Small intestine (tissue), 7 donors: ENCODE data around the gene SFMBT1. TPM values are rescaled to one million over a fixed set of nuclear protein-coding genes. Genes with fewer than 3 reads are reported as not detected.
"Not testable (repeated sequence)": the region's sequence is repeated elsewhere in the genome, so short reads cannot be mapped to it uniquely, and the experiment has no call there.

ENCODE experiments used
- DNase-seq, 2 donors: peaks; one replicate each; pipeline versions ENCODE4 v3.0.0 to v3.0.0-alpha.2; 2013
- FAIRE-seq: peaks from 2 replicates; lab custom pipeline; 2012; peaks lifted over from hg19 to GRCh38; lab: Jason Lieb, UNC
- H3K27ac ChIP-seq, 3 donors: one replicate each; pipeline ENCODE4 v1.5.1; 2013; ENCODE audit warnings: low read length in 2 of 3, mild to moderate bottlenecking in 2 of 3, control low read depth in 1 of 3, inconsistent platforms in 1 of 3, low read depth in 1 of 3, moderate library complexity in 1 of 3
- H3K27me3 ChIP-seq, 3 donors: one replicate each; pipeline ENCODE4 v1.6.1; 2013; ENCODE audit warnings: low read length in 3 of 3, inconsistent platforms in 1 of 3; ENCODE audit not compliant: control insufficient read depth in 3 of 3, insufficient read depth in 3 of 3
- H3K36me3 ChIP-seq, 3 donors: one replicate each; pipeline ENCODE4 v1.6.1; 2013; ENCODE audit warnings: low read length in 3 of 3, inconsistent platforms in 1 of 3, low read depth in 1 of 3, mild to moderate bottlenecking in 1 of 3, moderate library complexity in 1 of 3; ENCODE audit not compliant: control insufficient read depth in 3 of 3, insufficient read depth in 2 of 3
- H3K4me1 ChIP-seq, 3 donors: one replicate each; pipeline ENCODE4 v1.6.1; 2013; ENCODE audit warnings: low read length in 2 of 3, inconsistent platforms in 1 of 3, low read depth in 1 of 3, mild to moderate bottlenecking in 1 of 3, moderate library complexity in 1 of 3; ENCODE audit not compliant: control insufficient read depth in 3 of 3, insufficient read depth in 2 of 3
- H3K4me3 ChIP-seq, 3 donors: one replicate each; pipeline ENCODE4 v1.5.1; 2013; ENCODE audit warnings: low read length in 3 of 3, control low read depth in 1 of 3, inconsistent platforms in 1 of 3, low read depth in 1 of 3, mild to moderate bottlenecking in 1 of 3, moderate library complexity in 1 of 3
- H3K9me3 ChIP-seq, 2 donors: one replicate each; pipeline ENCODE4 v1.6.1; 2013; ENCODE audit warnings: low read depth in 1 of 2, low read length in 1 of 2; ENCODE audit not compliant: control insufficient read depth in 2 of 2, insufficient read depth in 1 of 2
- WGBS, 3 donors: extraction: QIAGEN DNeasy Blood & Tissue Kit; methylation state at CpG; one replicate each; pipeline ENCODE4 v1.1.7; 2013; 5-methylcytosine and 5-hydroxymethylcytosine counted together
- polyA plus RNA-seq, 4 donors: library from polyadenylated mRNA; stranded (reverse) in 3 of 4; unstranded in 1 of 4; fragments of 200-250 nt in 3 of 4; fragments of 120-200 nt in 1 of 4; gene quantifications; one replicate each; pipeline versions ENCODE4 v1.2.1 to v1.2.3, GENCODE V29; 2013
- donor health status: healthy with polysubstance abuse.
- donor health status: control.
- donor health status: control.
- donor health status: Bipolar disorder and iron deficiency.
- donor health status: healthy.

The SFMBT1 gene
- polyA plus RNA-seq, 4 donors, result 2.5 to 19.3 (median 4.3) TPM

- no peaks in the 10 kb centered on the region for H3K9me3 ChIP-seq
- no peak overlapping the region for H3K27ac ChIP-seq
- H3K4me1 ChIP-seq, result peaks cover 0 to 21% (median 3%) of the 10 kb centered on the region in 3 donors
- H3K36me3 ChIP-seq, result peaks cover 0 to 1% (median 0%) of the 10 kb centered on the region in 3 donors
- no peaks in the 10 kb centered on the region for H3K27me3 ChIP-seq
- DNase-seq (no peak), FAIRE-seq (no peak)
- WGBS, 3 donors, result 79 to 86% (median 82%) methylated on average over 4 of the region's 4 CpGs
- no peak overlapping the region for H3K4me3 ChIP-seq
Observed at GRCh38 chr3:53069422-53070068, 23.7 kb upstream of the SFMBT1 start.

- Histone ChIP-seq H3K4me3 (no peak overlapping the region), H3K4me1 (peaks cover 0 to 13% (median 3%) of the 10 kb centered on the region in 3 donors), H3K27me3 (no peaks in the 10 kb centered on the region), H3K9me3 (no peaks in the 10 kb centered on the region), H3K36me3 (no peaks in the 10 kb centered on the region), H3K27ac (no peak overlapping the region)
- DNase-seq, result no peak
- FAIRE-seq, result no peak
- WGBS, 3 donors, result 82 to 94% (median 93%) methylated on average over 3 of the region's 3 CpGs
Observed at GRCh38 chr3:53068176-53068575, 22.3 kb upstream of the SFMBT1 start.

GRCh38 chr3:53067567-53067966 lies 21.7 kb upstream of the SFMBT1 start:
- FAIRE-seq (no peak), DNase-seq (no peak)
- H3K4me1 ChIP-seq, result peaks cover 0 to 12% (median 3%) of the 10 kb centered on the region in 3 donors
- 54 to 58% (median 54%) methylated on average over 3 of the region's 3 CpGs for WGBS, 3 donors
- H3K9me3 ChIP-seq, result no peaks in the 10 kb centered on the region
- H3K4me3 ChIP-seq, result no peak overlapping the region
- no peaks in the 10 kb centered on the region for H3K27me3 ChIP-seq
- no peaks in the 10 kb centered on the region for H3K36me3 ChIP-seq
- no peak overlapping the region for H3K27ac ChIP-seq

GRCh38 chr3:53065841-53066480 lies 20.1 kb upstream of the SFMBT1 start:
- Histone ChIP-seq H3K36me3 (no peaks in the 10 kb centered on the region), H3K4me3 (no peak overlapping the region), H3K27me3 (no peaks in the 10 kb centered on the region), H3K4me1 (peaks cover 0 to 7% (median 0%) of the 10 kb centered on the region in 3 donors), H3K27ac (no peak overlapping the region), H3K9me3 (no peaks in the 10 kb centered on the region)
- WGBS, 3 donors, result 89 to 91% (median 89%) methylated on average over 7 of the region's 7 CpGs
- DNase-seq (no peak), FAIRE-seq (no peak)

- H3K9me3 ChIP-seq, result no peaks in the 10 kb centered on the region
- 84 to 94% (median 90%) methylated on average over 2 of the region's 2 CpGs for WGBS, 3 donors
- DNase-seq (no peak), FAIRE-seq (no peak)
- H3K36me3 ChIP-seq, result no peaks in the 10 kb centered on the region
- H3K4me1 ChIP-seq, result peaks cover 0 to 6% (median 0%) of the 10 kb centered on the region in 3 donors
- no peak overlapping the region for H3K27ac ChIP-seq
- no peak overlapping the region for H3K4me3 ChIP-seq
- H3K27me3 ChIP-seq, result no peaks in the 10 kb centered on the region
Observed at GRCh38 chr3:53062905-53063304, 17.0 kb upstream of the SFMBT1 start.

GRCh38 chr3:53056442-53056841 lies 10.6 kb upstream of the SFMBT1 start:
- no peaks in the 10 kb centered on the region for H3K36me3 ChIP-seq
- no peak overlapping the region for H3K4me3 ChIP-seq
- H3K27me3 ChIP-seq, result no peaks in the 10 kb centered on the region
- no peak for FAIRE-seq
- DNase-seq, result peak in 1 of 2 donors; percentile 19
- no peaks in the 10 kb centered on the region for H3K9me3 ChIP-seq
- H3K4me1 ChIP-seq, result no peaks in the 10 kb centered on the region
- H3K27ac ChIP-seq, result no peak overlapping the region
- WGBS, 3 donors, result 92 to 94% (median 94%) methylated on average over 2 of the region's 2 CpGs

- H3K4me1 ChIP-seq, H3K36me3 ChIP-seq, DNase-seq, H3K27ac ChIP-seq, H3K9me3 ChIP-seq, H3K27me3 ChIP-seq, FAIRE-seq, H3K4me3 ChIP-seq: not testable (repeated sequence)
- WGBS, 3 donors, result 78 to 81% (median 79%) methylated on average over 7 of the region's 7 CpGs
Observed at GRCh38 chr3:53054233-53054632, 8.4 kb upstream of the SFMBT1 start.

- WGBS, 3 donors, result 20 to 72% (median 25%) methylated on average over 2 of the region's 2 CpGs
- H3K9me3 ChIP-seq, result no peaks in the 10 kb centered on the region
- no peak overlapping the region for H3K4me3 ChIP-seq
- no peak overlapping the region for H3K27ac ChIP-seq
- H3K4me1 ChIP-seq, result no peaks in the 10 kb centered on the region
- peak in 1 of 2 donors; percentile 25 for DNase-seq
- H3K36me3 ChIP-seq, result no peaks in the 10 kb centered on the region
- H3K27me3 ChIP-seq, result no peaks in the 10 kb centered on the region
- no peak for FAIRE-seq
Observed at GRCh38 chr3:53051929-53052328, 6.1 kb upstream of the SFMBT1 start.
